K562 (cell line): Measurements from ENCODE around the gene GRIN1. TPM values are rescaled to one million over a fixed set of nuclear protein-coding genes. Genes with fewer than 3 reads are reported as not detected.
A peak's percentile ranks its signal among the peaks of the same experiment; 100 is the strongest.

ENCODE experiments used
- ATAC-seq: fragments of 200-7000 bp; cut with Tn5 transposase; 3 replicates; pipeline ENCODE4 v1.9.1; 2020; ENCODE audit warnings: moderate library complexity
- BruUV-seq: library from RNA; stranded (reverse); fragments of 400-500 nt; replicated peaks from 2 replicates; lab custom pipeline; 2021; lab: Mats Ljungman, UMichigan
- CTCF ChIA-PET: fragments of 300-600 bp; formaldehyde crosslinking; extraction: SDS; loops from one replicate; lab custom pipeline; 2021; ENCODE audit warnings: low intra/inter-chr PET ratio; lab: Yijun Ruan, JAX
- POLR2A ChIA-PET: fragments of 300-600, 350-650 bp; sonication (Branson Sonifier 250); formaldehyde crosslinking; extraction: SDS; loops from one replicate; lab custom pipeline; 2021; ENCODE audit warnings: antibody characterized with exemption, inconsistent platforms; lab: Yijun Ruan, JAX
- DNase-seq, 4 experiments: peaks; one replicate each; pipeline versions ENCODE4 v3.0.0 to v3.0.0-alpha.2; 2011 to 2018; ENCODE audit warnings: low spot score in 3 of 4, mixed read lengths in 3 of 4; ENCODE audit errors: extremely low read depth in 1 of 4
- FAIRE-seq: peaks from 2 replicates; lab custom pipeline; 2011; peaks lifted over from hg19 to GRCh38; lab: Jason Lieb, UNC
- H2AFZ ChIP-seq: 2 replicates; pipeline ENCODE4 v1.6.0; 2011; ENCODE audit warnings: low read depth, low read length, control low read depth, inconsistent platforms
- H3K27ac ChIP-seq: fragments of 200-600 bp; 3 replicates; pipeline ENCODE4 v1.8.0; 2011; ENCODE audit warnings: low read depth, mild to moderate bottlenecking, control low read depth, inconsistent platforms, low read length, moderate library complexity, mixed read lengths; ENCODE audit errors: extremely low read depth
- H3K27me3 ChIP-seq, 2 experiments: fragments of 300-600 bp in 1 of 2; 2 replicates in 1 of 2; 3 replicates in 1 of 2; pipeline versions ENCODE4 v1.6.0 to v1.8.0; 2011; ENCODE audit warnings: inconsistent platforms in 2 of 2, low read length in 2 of 2, mild to moderate bottlenecking in 1 of 2, mixed read lengths in 1 of 2, moderate library complexity in 1 of 2; ENCODE audit not compliant: control insufficient read depth in 2 of 2, insufficient read depth in 2 of 2
- H3K36me3 ChIP-seq: fragments of 300-600 bp; 3 replicates; pipeline ENCODE4 v1.8.0; 2011; ENCODE audit warnings: mild to moderate bottlenecking, low read length, inconsistent platforms; ENCODE audit not compliant: control insufficient read depth, insufficient read depth
- H3K4me1 ChIP-seq, 2 experiments: fragments of 200-600 bp in 1 of 2; replicated peaks in 1 of 2; 2 replicates in 1 of 2; 3 replicates in 1 of 2; pipeline versions ENCODE4 v1.5.1 to v1.8.0; 2011; ENCODE audit warnings: inconsistent platforms in 2 of 2, low read length in 2 of 2, mild to moderate bottlenecking in 1 of 2, mixed read lengths in 1 of 2, moderate library complexity in 1 of 2; ENCODE audit not compliant: control insufficient read depth in 2 of 2, insufficient read depth in 2 of 2
- H3K4me2 ChIP-seq: 2 replicates; pipeline ENCODE4 v1.6.1; 2011; ENCODE audit warnings: low read length, control low read depth, inconsistent platforms, mixed read lengths; ENCODE audit not compliant: insufficient read depth
- H3K4me3 ChIP-seq: fragments of 200-600 bp; sonication (generic), shearing (Covaris generic); 2 replicates; pipeline ENCODE4 v1.5.1; 2016; ENCODE audit warnings: control low read depth, inconsistent platforms
- H3K79me2 ChIP-seq: fragments of 200-600 bp; 3 replicates; pipeline ENCODE4 v1.8.0; 2011; ENCODE audit warnings: low read length, inconsistent platforms; ENCODE audit not compliant: control insufficient read depth, insufficient read depth
- H3K9ac ChIP-seq, 2 experiments: 2 replicates each; pipeline versions ENCODE4 v1.6.0 to v1.6.1; 2011; ENCODE audit warnings: low read depth in 2 of 2, low read length in 2 of 2, control low read depth in 1 of 2, inconsistent platforms in 1 of 2, mild to moderate bottlenecking in 1 of 2, mixed read lengths in 1 of 2; ENCODE audit not compliant: insufficient read depth in 1 of 2
- H3K9me1 ChIP-seq: one replicate; pipeline ENCODE4 v1.6.0; 2011; ENCODE audit warnings: inconsistent platforms, mild to moderate bottlenecking, low read length, moderate library complexity; ENCODE audit not compliant: control insufficient read depth, insufficient read depth
- H3K9me3 ChIP-seq: replicated peaks from 2 replicates; pipeline ENCODE4 v1.5.1; 2011; ENCODE audit warnings: low read depth, low read length, inconsistent platforms; ENCODE audit not compliant: control insufficient read depth, insufficient read depth
- H4K20me1 ChIP-seq: replicated peaks from 2 replicates; pipeline ENCODE4 v1.6.1; 2011; ENCODE audit warnings: low read length, inconsistent platforms, mixed read lengths; ENCODE audit not compliant: control insufficient read depth, insufficient read depth
- FIP1L1 ChIP-seq: fragments of 200-400 bp; formaldehyde crosslinking; IDR thresholded peaks from 2 replicates; pipeline ENCODE4 v1.6.1; 2018; ENCODE audit warnings: mild to moderate bottlenecking, low read depth, low read length; ENCODE audit not compliant: poor library complexity, severe bottlenecking
- SIX5 ChIP-seq, 2 experiments: IDR thresholded peaks; 2 replicates each; pipeline ENCODE4 v1.6.1; 2011; ENCODE audit warnings: low read length in 2 of 2, borderline replicate concordance in 1 of 2, low read depth in 1 of 2, mild to moderate bottlenecking in 1 of 2, moderate library complexity in 1 of 2; ENCODE audit not compliant: insufficient read depth in 1 of 2
- WGBS: fragments of 100-300 bp; shearing (Covaris generic); methylation state at CpG from one replicate; pipeline ENCODE4 v1.1.6; 2016; ENCODE audit warnings: low coverage, mixed read lengths; ENCODE audit not compliant: insufficient coverage; ENCODE audit errors: missing lambda C conversion rate; 5-methylcytosine and 5-hydroxymethylcytosine counted together
- in situ Hi-C: fragments of 300-500 bp; cut with MboI; formaldehyde crosslinking; loops from 4 replicates; pipeline ENCODE4 v1.15.0; 2018; ENCODE audit warnings: inconsistent platforms, mixed read lengths
- intact Hi-C: fragments of 100-400 bp; cut with micrococcal nuclease; formaldehyde crosslinking; loops from 2 replicates; pipeline ENCODE4 v1.14.2; 2022
- polyA plus RNA-seq, 8 experiments: library from polyadenylated mRNA; depleted of rRNA in 4 of 8; stranded (reverse) in 5 of 8; unstranded in 3 of 8; fragments of >200 nt; fragmentation: Nextera tagmentation in 2 of 8; fragmentation: Illumina TruSeq in 1 of 8; extraction: Ambion mirVana in 2 of 8; extraction: Trizol in 1 of 8; gene quantifications; 2 replicates each; pipeline versions ENCODE4 v1.2.1 to v1.2.3, GENCODE V29; 2011 to 2014; ENCODE audit warnings: inconsistent platforms in 1 of 8, missing spikeins in 1 of 8
- total RNA-seq, 7 experiments: library from RNA; depleted of rRNA in 6 of 7; stranded (reverse); fragments of >200 nt in 6 of 7; fragmentation: Illumina TruSeq in 2 of 7; extraction: Trizol in 2 of 7; gene quantifications; 2 replicates each; pipeline versions ENCODE4 v1.2.1 to v1.2.3, GENCODE V29; 2011 to 2021; ENCODE audit warnings: low replicate concordance in 1 of 7
- TF ChIP-seq, protein P1 (sequence below): sonication (generic); formaldehyde crosslinking; IDR thresholded peaks from 2 replicates; pipeline ENCODE4 v1.8.1; 2023; ENCODE audit warnings: mild to moderate bottlenecking, missing genetic modification reagents
- TF ChIP-seq, protein P2 (sequence below), 2 experiments: fragments of 450-650 bp in 1 of 2; sonication (generic) in 1 of 2; formaldehyde crosslinking in 1 of 2; IDR thresholded peaks; 2 replicates each; pipeline versions ENCODE4 v1.7.1 to v1.9.0; 2016 to 2022; ENCODE audit warnings: inconsistent platforms in 1 of 2, mild to moderate bottlenecking in 1 of 2, missing genetic modification reagents in 1 of 2

Gene GRIN1
- total and polyA plus RNA-seq, 9 of the 15 experiments (the other 6 are each of a cell fraction or from before 2014, with no cell fraction given): 0.03 to 0.35 (median 0.16) TPM; not detected in 6

DNA sequence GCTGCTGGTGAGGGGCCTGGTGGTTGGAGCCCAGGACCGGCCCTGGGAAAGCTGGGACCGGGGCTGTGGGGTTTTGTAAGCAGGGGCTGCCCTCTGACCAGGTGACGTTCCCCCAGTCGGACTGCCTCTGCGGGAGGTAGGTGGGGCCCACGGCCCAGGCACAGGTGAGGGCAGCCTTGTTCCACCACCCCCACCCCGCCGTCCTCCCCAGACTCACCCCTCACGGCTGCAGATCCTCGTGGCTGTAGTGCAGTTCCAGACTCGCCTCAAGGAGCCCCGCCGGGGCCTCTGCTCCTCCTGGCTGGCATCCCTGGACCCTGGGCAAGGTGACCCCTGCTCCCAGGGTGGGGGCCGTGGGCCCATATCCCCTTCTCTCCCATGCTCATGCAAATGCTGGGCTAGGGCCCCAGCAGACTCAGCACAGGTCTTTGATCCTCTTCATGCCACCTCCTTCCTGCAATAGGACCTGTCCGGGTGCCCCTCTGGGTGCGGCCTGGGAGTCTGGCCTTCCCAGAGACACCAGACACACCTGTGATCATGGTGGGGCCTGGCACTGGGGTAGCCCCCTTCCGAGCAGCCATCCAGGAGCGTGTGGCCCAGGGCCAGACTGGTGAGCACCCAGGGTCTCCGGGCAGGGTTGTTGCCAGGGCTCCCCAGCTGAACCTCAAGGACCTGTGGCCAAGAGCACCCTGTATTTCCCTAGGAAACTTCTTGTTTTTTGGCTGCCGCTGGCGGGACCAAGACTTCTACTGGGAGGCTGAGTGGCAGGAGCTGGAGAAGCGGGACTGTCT lies 76.4 kb downstream of the GRIN1 start:
- Histone ChIP-seq H3K79me2 (peaks cover 18% of the 10 kb centered on the region; the same call in 2 of the 3 replicates), H3K9ac (peak overlapping the region in 1 of 2 experiments; percentile 92; a peak in 1 of 4 replicates), H3K27me3 (no peaks in the 10 kb centered on the region), H3K36me3 (peaks cover 39% of the 10 kb centered on the region; the same call in 2 of the 3 replicates), H2AFZ (no peak overlapping the region), H3K4me1 (peaks cover 27 to 81% of the 10 kb centered on the region in 2 experiments), H3K9me3 (no peaks in the 10 kb centered on the region), H3K4me3 (no peak overlapping the region), H4K20me1 (peaks cover 3% of the 10 kb centered on the region; the same call in 1 of the 2 replicates), H3K4me2 (no peak overlapping the region), H3K9me1 (no peaks in the 10 kb centered on the region), H3K27ac (no peak overlapping the region)
- DNase-seq (no peak), ATAC-seq (no peak), FAIRE-seq (no peak)
- ChIA-PET CTCF (no interaction called here), POLR2A (interaction anchor here (0.7 to 1.2 kb wide), 4 partner anchors 9 to 27 kb away, joined by 3 to 5 read pairs (median 4); partner anchors contain the start of gene TUBB4B)
- intact Hi-C loops (no loop called here), in situ Hi-C loops (no loop called here)
- 89% methylated on average over 18 of the region's 22 CpGs for WGBS
- no TSS peak for BruUV-seq
- TF ChIP-seq, protein P1, sequence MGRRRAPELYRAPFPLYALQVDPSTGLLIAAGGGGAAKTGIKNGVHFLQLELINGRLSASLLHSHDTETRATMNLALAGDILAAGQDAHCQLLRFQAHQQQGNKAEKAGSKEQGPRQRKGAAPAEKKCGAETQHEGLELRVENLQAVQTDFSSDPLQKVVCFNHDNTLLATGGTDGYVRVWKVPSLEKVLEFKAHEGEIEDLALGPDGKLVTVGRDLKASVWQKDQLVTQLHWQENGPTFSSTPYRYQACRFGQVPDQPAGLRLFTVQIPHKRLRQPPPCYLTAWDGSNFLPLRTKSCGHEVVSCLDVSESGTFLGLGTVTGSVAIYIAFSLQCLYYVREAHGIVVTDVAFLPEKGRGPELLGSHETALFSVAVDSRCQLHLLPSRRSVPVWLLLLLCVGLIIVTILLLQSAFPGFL: no peak
- no peak for TF ChIP-seq FIP1L1
- no peak for TF ChIP-seq SIX5 (IDR thresholded peaks at IDR 0.05; ENCODE audit: borderline replicate concordance in 1 of 2, insufficient read depth in 1 of 2, low read depth in 1 of 2, low read length in 2 of 2)
- TF ChIP-seq, protein P2, sequence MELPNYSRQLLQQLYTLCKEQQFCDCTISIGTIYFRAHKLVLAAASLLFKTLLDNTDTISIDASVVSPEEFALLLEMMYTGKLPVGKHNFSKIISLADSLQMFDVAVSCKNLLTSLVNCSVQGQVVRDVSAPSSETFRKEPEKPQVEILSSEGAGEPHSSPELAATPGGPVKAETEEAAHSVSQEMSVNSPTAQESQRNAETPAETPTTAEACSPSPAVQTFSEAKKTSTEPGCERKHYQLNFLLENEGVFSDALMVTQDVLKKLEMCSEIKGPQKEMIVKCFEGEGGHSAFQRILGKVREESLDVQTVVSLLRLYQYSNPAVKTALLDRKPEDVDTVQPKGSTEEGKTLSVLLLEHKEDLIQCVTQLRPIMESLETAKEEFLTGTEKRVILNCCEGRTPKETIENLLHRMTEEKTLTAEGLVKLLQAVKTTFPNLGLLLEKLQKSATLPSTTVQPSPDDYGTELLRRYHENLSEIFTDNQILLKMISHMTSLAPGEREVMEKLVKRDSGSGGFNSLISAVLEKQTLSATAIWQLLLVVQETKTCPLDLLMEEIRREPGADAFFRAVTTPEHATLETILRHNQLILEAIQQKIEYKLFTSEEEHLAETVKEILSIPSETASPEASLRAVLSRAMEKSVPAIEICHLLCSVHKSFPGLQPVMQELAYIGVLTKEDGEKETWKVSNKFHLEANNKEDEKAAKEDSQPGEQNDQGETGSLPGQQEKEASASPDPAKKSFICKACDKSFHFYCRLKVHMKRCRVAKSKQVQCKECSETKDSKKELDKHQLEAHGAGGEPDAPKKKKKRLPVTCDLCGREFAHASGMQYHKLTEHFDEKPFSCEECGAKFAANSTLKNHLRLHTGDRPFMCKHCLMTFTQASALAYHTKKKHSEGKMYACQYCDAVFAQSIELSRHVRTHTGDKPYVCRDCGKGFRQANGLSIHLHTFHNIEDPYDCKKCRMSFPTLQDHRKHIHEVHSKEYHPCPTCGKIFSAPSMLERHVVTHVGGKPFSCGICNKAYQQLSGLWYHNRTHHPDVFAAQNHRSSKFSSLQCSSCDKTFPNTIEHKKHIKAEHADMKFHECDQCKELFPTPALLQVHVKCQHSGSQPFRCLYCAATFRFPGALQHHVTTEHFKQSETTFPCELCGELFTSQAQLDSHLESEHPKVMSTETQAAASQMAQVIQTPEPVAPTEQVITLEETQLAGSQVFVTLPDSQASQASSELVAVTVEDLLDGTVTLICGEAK (IDR thresholded peaks at IDR 0.05): no peak
- TF ChIP-seq, protein P2 (CRISPR knock-in tag; IDR thresholded peaks at IDR 0.05): no peak
